Activated CD4-positive, alpha-beta memory T cell treated with anti-CD3 and anti-CD28 coated beads, Interleukin-2, amount 10 ng/mL, durations not matched to agents 7 days and 5 days (primary cell): ENCODE data around the gene RAB3B. TPM values are rescaled to one million over a fixed set of nuclear protein-coding genes. Genes with fewer than 3 reads are reported as not detected.
"Not testable (repeated sequence)": the region's sequence is repeated elsewhere in the genome, so short reads cannot be mapped to it uniquely, and the experiment has no call there.

ENCODE experiments used
- CTCF ChIA-PET: fragments of 350-600 bp; sonication (Branson Sonifier 250); formaldehyde crosslinking; loops from one replicate; lab custom pipeline; 2021; ENCODE audit warnings: antibody characterized with exemption, inconsistent platforms; lab: Charles Lee
- POLR2A ChIA-PET: fragments of 350-600 bp; sonication (Branson Sonifier 250); formaldehyde crosslinking; loops from one replicate; lab custom pipeline; 2021; ENCODE audit warnings: antibody characterized with exemption; lab: Charles Lee
- DNase-seq: peaks from one replicate; pipeline ENCODE4 v3.0.0-alpha.2; 2020
- H3K27ac Mint-ChIP-seq: one replicate; pipeline ENCODE4 v1.8.0; 2021; ENCODE audit warnings: mild to moderate bottlenecking, mixed read lengths
- H3K27me3 Mint-ChIP-seq: one replicate; pipeline ENCODE4 v1.8.0; 2021; ENCODE audit warnings: mixed read lengths
- H3K36me3 Mint-ChIP-seq: one replicate; pipeline ENCODE4 v1.8.0; 2021; ENCODE audit warnings: low read depth, mixed read lengths
- H3K4me1 Mint-ChIP-seq: one replicate; pipeline ENCODE4 v1.8.0; 2021; ENCODE audit warnings: mixed read lengths
- H3K4me3 Mint-ChIP-seq: one replicate; pipeline ENCODE4 v1.8.0; 2021; ENCODE audit warnings: mild to moderate bottlenecking, mixed read lengths
- H3K9me3 Mint-ChIP-seq: one replicate; pipeline ENCODE4 v1.8.0; 2021; ENCODE audit warnings: mixed read lengths
- total RNA-seq, 2 experiments: library from RNA; stranded (reverse); gene quantifications; one replicate each; pipeline ENCODE4 v1.2.3, GENCODE V29; 2021

The RAB3B gene
- total RNA-seq, 2 experiments from 2014 or later = 0.03 to 0.08 TPM

GRCh38 chr1:51978099-51978498, 12.4 kb downstream of the RAB3B start:
- ChIA-PET CTCF (no interaction called here), POLR2A (no interaction called here)
- no peaks in the 10 kb centered on the region for H3K9me3 Mint-ChIP-seq
- no peaks in the 10 kb centered on the region for H3K4me1 Mint-ChIP-seq
- DNase-seq = no peak
- H3K36me3 Mint-ChIP-seq = no peaks in the 10 kb centered on the region
- H3K4me3 Mint-ChIP-seq = no peak overlapping the region
- H3K27me3 Mint-ChIP-seq = peaks cover 5% of the 10 kb centered on the region
- H3K27ac Mint-ChIP-seq = no peak overlapping the region

GRCh38 chr1:51976846-51977602, 13.5 kb downstream of the RAB3B start:
- Mint-ChIP-seq H3K36me3 (no peaks in the 10 kb centered on the region), H3K9me3 (no peaks in the 10 kb centered on the region), H3K4me3 (no peak overlapping the region), H3K27me3 (peaks cover 5% of the 10 kb centered on the region), H3K4me1 (no peaks in the 10 kb centered on the region), H3K27ac (no peak overlapping the region)
- CTCF ChIA-PET = no interaction called here
- POLR2A ChIA-PET = no interaction called here
- DNase-seq = no peak

GRCh38 chr1:51973587-51974474, 16.7 kb downstream of the RAB3B start:
- ChIA-PET POLR2A (no interaction called here), CTCF (interaction anchor here (0.8 kb wide), 1 partner anchor 55 kb away, joined by 3 read pairs; no protein-coding TSS in a partner anchor)
- no peaks in the 10 kb centered on the region for H3K9me3 Mint-ChIP-seq
- no peaks in the 10 kb centered on the region for H3K4me1 Mint-ChIP-seq
- DNase-seq = no peak
- H3K27ac Mint-ChIP-seq = no peak overlapping the region
- H3K36me3 Mint-ChIP-seq = no peaks in the 10 kb centered on the region
- peaks cover 5% of the 10 kb centered on the region for H3K27me3 Mint-ChIP-seq
- H3K4me3 Mint-ChIP-seq = no peak overlapping the region

- Mint-ChIP-seq H3K27ac (no peak overlapping the region), H3K4me1 (no peaks in the 10 kb centered on the region), H3K9me3 (no peaks in the 10 kb centered on the region), H3K27me3 (no peaks in the 10 kb centered on the region), H3K4me3 (no peak overlapping the region), H3K36me3 (no peaks in the 10 kb centered on the region)
- ChIA-PET POLR2A (no interaction called here), CTCF (no interaction called here)
- DNase-seq = no peak
These were observed 21.3 kb downstream of the RAB3B start for GRCh38 chr1:51969038-51969705.

- H3K4me3 Mint-ChIP-seq = no peak overlapping the region
These were observed 21.9 kb downstream of the RAB3B start for GRCh38 chr1:51968632-51969031.

DNA sequence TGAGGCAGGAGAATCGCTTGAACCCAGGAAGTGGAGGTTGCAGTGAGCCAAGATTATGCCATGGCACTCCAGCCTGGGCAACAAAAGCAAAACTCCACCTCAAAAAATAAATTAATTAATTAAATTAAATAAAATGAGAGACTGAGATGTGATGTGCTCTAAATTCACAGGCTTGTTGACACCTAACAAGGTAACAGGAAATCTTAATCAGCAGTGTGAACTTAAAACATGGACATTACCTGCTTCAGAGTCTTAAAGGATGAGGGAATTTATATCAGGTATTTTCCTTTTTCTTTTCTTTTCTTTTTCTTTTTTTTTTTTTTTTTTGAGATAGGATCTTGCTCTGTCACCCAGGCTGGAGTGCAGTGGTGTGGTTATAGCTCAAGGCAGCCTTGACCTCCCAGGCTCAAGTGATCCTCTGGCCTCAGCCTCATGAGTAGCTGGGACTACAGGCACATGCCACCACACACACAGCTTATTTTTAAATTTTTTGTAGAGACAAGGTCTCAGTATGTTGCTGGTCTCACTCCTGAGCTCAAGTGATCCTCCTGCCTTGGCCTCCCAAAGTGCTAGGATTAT, 23.2 kb downstream of the RAB3B start:
- H3K9me3 Mint-ChIP-seq, H3K4me3 Mint-ChIP-seq, H3K36me3 Mint-ChIP-seq, DNase-seq, POLR2A ChIA-PET, H3K27me3 Mint-ChIP-seq, CTCF ChIA-PET, H3K27ac Mint-ChIP-seq, H3K4me1 Mint-ChIP-seq: not testable (repeated sequence)

More at GRCh38 chr1:51968632-51969031, 21.9 kb downstream of the RAB3B start:
- no peak overlapping the region for H3K27ac Mint-ChIP-seq
- H3K36me3 Mint-ChIP-seq = no peaks in the 10 kb centered on the region
- no peaks in the 10 kb centered on the region for H3K9me3 Mint-ChIP-seq
- no peaks in the 10 kb centered on the region for H3K4me1 Mint-ChIP-seq
- ChIA-PET CTCF (no interaction called here), POLR2A (no interaction called here)
- H3K27me3 Mint-ChIP-seq = no peaks in the 10 kb centered on the region
- DNase-seq = no peak

DNA sequence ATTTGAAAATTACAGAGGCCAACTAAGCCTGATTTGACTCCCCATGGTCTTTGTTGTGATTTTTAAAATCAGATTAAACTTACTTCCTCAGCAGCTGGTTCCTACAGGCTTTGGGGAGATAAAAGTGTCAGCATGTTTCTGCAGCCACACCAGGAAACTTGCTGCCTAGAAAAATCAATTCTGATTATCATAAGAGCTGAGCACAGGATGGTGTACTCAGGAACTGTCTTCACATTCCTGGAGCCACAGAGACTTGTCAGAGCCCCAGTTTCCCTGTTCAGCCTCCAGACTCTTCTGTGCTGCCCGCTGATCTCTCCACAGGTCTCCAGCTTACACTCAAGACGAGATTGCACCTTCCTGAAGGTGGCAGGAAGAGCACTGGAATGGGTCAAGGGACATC, 23.9 kb downstream of the RAB3B start:
- H3K9me3 Mint-ChIP-seq = no peaks in the 10 kb centered on the region
- no peaks in the 10 kb centered on the region for H3K4me1 Mint-ChIP-seq
- H3K27me3 Mint-ChIP-seq = no peaks in the 10 kb centered on the region
- ChIA-PET CTCF (no interaction called here), POLR2A (no interaction called here)
- no peak overlapping the region for H3K27ac Mint-ChIP-seq
- H3K36me3 Mint-ChIP-seq = no peaks in the 10 kb centered on the region
- H3K4me3 Mint-ChIP-seq = no peak overlapping the region
- DNase-seq = no peak

- no peak overlapping the region for H3K27ac Mint-ChIP-seq
- peaks cover 10% of the 10 kb centered on the region for H3K27me3 Mint-ChIP-seq
- no peak for DNase-seq
- H3K36me3 Mint-ChIP-seq = no peaks in the 10 kb centered on the region
- no peaks in the 10 kb centered on the region for H3K4me1 Mint-ChIP-seq
- POLR2A ChIA-PET = no interaction called here
- no peaks in the 10 kb centered on the region for H3K9me3 Mint-ChIP-seq
- H3K4me3 Mint-ChIP-seq = no peak overlapping the region
- CTCF ChIA-PET = no interaction called here
These were observed 26.2 kb downstream of the RAB3B start for GRCh38 chr1:51964309-51964696.

DNA sequence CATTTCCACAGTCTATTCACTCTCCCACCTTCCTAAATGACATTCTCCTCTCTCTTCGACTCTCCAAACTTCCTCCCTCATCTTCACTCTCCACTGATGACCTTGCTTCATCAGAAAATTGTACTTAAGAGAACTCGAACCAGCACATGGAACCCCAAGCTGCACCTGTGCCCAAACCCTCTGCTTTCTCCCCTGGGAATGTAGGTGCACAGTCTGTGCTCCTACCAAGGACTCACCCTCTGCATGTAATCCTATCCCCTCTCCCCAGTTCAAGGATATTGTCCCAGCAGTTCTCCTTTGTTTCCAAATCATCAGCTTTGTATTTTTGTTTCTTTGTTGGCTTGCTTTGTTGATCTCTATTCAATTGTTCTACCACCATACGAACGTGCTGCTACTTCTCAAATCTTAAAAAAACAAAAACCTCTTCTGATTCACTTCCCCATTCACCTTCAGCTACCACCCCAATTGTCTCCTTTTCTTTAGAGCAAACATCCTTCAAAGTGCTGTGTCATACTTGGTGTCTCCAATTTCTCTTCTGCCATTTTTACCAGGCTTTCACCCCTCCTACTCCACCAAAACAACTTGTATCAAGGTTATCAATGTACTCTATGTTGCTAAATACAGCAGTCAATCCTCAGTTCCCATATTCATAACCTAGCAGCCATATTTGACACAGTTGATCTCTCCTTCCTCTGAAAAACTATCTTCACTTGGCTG, 26.8 kb downstream of the RAB3B start:
- no peak overlapping the region for H3K27ac Mint-ChIP-seq
- DNase-seq = no peak
- no peaks in the 10 kb centered on the region for H3K36me3 Mint-ChIP-seq
- peaks cover 10% of the 10 kb centered on the region for H3K27me3 Mint-ChIP-seq
- no peak overlapping the region for H3K4me3 Mint-ChIP-seq
- ChIA-PET CTCF (no interaction called here), POLR2A (no interaction called here)
- H3K9me3 Mint-ChIP-seq = no peaks in the 10 kb centered on the region
- no peaks in the 10 kb centered on the region for H3K4me1 Mint-ChIP-seq

- peaks cover 10% of the 10 kb centered on the region for H3K27me3 Mint-ChIP-seq
- H3K36me3 Mint-ChIP-seq = no peaks in the 10 kb centered on the region
- H3K9me3 Mint-ChIP-seq = no peaks in the 10 kb centered on the region
- no peak for DNase-seq
- no peak overlapping the region for H3K27ac Mint-ChIP-seq
- ChIA-PET POLR2A (no interaction called here), CTCF (no interaction called here)
- H3K4me1 Mint-ChIP-seq = no peaks in the 10 kb centered on the region
- H3K4me3 Mint-ChIP-seq = no peak overlapping the region
These were observed 27.8 kb downstream of the RAB3B start for GRCh38 chr1:51962486-51963356.

GRCh38 chr1:51961954-51962353, 28.5 kb downstream of the RAB3B start:
- Mint-ChIP-seq H3K9me3 (no peaks in the 10 kb centered on the region), H3K27me3 (peaks cover 10% of the 10 kb centered on the region), H3K4me1 (no peaks in the 10 kb centered on the region), H3K27ac (no peak overlapping the region), H3K4me3 (no peak overlapping the region), H3K36me3 (no peaks in the 10 kb centered on the region)
- DNase-seq = no peak
- POLR2A ChIA-PET = no interaction called here
- CTCF ChIA-PET = no interaction called here

DNA sequence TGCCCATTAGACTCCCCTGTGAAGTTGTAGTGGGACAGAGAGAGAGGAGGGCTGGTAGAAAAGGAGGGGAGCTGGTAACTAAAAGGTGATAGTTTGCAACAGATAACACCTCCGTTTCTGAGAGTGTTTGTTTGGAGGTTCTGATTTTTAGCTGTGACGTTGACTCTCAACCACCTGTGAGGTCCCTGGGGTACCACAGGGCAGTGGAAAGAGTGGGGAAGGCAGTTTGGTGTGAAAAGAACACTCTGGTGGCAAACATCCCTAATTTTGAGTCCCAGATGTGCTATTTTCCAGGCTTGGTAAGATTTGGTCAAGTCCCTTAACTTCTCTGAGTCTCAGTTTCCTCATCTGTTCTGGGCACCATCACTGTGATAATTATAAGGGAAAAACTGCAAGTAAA, 29.3 kb downstream of the RAB3B start:
- Mint-ChIP-seq H3K4me1 (peaks cover 3% of the 10 kb centered on the region), H3K36me3 (no peaks in the 10 kb centered on the region), H3K27ac (no peak overlapping the region), H3K4me3 (no peak overlapping the region), H3K9me3 (no peaks in the 10 kb centered on the region), H3K27me3 (peaks cover 10% of the 10 kb centered on the region)
- POLR2A ChIA-PET = interaction anchor here (1.0 kb wide), 1 partner anchor 9 kb away, joined by 3 read pairs; no protein-coding TSS in a partner anchor
- CTCF ChIA-PET = no interaction called here
- DNase-seq = no peak
